ENCODE results near the gene ASXL2.
A peak's percentile ranks its signal among the peaks of the same experiment; 100 is the strongest.
"Not testable (repeated sequence)": the region's sequence is repeated elsewhere in the genome, so short reads cannot be mapped to it uniquely, and the experiment has no call there.

The ASXL2 gene

DNA sequence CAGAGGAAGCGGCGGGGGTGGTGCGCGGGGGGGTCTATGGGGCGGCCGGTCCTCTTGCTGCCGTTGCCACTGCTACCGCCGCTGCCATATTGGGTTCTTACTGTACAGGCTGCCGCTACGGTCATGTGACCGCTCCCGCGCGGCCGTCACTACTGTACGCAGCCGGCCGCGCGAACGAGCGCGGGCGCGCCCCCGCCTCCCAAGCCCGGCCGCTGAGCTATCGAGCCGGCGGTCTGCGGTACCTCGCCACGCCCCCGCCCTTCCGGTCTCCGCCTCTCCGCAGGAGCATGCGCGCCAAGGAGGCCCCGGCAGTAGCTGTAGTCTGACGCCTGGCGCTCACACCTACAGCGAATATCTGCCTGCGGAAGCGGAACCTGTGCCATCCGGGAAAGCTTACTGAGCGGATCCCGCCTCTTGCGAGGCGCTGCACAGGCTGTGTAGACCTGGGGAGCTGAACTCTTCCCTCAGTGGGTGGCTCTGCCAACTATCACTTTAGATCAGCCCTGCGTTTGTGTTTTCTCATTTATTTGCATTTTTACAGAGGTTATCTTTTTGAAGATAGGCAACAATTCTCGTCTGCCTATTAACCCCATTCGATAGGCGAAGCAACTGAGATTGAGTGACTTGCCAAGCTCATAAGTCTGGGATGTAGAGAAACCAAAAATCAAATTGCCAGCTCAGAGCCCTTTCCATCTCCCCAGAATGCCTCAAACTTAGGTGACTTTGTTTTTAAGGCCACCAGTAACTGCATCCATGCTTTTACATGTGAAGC is at the start of gene ASXL2:
Gene ASXL2 (minus strand): TSS at position 127 of the 772 bp plus-strand sequence. CDS start 265 bp downstream, outside the sequence.
- DNase-seq, result peak; percentile 97

- no peak for DNase-seq
These were observed 48.9 kb upstream of the ASXL2 start for GRCh38 chr2:25926984-25927756.

GRCh38 chr2:25922501-25922900 is 44.2 kb upstream of the ASXL2 start:
- DNase-seq, result no peak

GRCh38 chr2:25920786-25921415 is 42.6 kb upstream of the ASXL2 start:
- no peak for DNase-seq

DNA sequence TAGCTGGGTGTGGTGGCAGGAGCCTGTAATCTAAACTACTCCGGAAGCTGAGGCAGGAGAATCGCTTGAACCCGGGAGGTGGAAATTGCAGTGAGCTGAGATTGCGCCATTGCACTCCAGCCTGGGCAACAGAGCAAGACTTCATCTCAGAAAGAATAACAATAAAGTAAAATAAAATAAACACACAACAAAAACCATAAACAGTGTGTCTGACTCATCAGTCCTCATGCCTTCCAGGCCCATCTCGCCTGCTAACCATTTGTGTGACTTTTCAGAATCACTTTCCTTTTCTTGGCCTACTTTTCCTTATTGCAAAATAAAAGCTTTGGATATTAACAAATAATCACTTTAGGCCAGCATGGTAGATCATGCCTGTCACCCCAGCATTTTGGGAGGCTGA is 42.0 kb upstream of the ASXL2 start:
- DNase-seq, result no peak

DNA sequence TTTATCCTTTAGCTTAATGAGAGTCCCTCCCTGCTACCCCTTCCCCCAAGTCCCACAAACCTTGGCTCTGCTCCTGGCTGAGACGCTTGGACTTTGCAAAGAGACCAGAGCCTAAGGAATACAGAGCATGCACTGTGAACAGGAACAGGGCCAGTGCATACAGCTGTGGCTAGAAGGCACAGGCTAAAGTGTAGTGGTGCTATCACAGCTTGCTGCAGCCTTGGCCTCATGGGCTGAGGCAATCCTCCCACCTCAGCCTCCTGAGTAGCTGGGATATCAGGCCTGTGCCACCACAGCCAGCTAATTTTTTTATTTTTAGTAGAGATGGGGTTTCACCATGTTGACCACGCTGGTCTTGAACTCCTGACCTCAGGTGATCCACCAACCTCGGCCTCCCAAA is 39.5 kb upstream of the ASXL2 start:
- no peak for DNase-seq

- DNase-seq, result not testable (repeated sequence)
These were observed 39.1 kb upstream of the ASXL2 start for GRCh38 chr2:25917411-25917810.

- DNase-seq, result not testable (repeated sequence)
These were observed 37.9 kb upstream of the ASXL2 start for GRCh38 chr2:25915944-25916772.

DNA sequence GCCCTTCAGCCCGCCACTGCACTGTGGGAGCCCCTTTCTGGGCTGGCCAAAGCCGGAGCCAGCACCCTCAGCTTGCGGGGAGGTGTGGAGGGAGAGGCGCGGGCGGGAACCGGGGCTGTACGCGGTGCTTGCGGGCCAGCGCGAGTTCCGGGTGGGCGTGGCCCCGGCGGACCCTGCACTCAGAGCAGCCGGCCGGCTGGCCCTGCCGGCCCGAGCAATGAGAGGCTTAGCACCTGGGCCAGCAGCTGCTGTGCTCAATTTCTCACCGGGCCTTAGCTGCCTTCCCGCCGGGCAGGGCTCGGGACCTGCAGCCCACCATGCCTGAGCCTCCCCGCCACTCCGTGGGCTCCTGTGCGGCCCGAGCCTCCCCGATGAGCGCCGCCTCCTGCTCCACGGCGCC is 37.1 kb upstream of the ASXL2 start:
- DNase-seq, result not testable (repeated sequence)

DNA sequence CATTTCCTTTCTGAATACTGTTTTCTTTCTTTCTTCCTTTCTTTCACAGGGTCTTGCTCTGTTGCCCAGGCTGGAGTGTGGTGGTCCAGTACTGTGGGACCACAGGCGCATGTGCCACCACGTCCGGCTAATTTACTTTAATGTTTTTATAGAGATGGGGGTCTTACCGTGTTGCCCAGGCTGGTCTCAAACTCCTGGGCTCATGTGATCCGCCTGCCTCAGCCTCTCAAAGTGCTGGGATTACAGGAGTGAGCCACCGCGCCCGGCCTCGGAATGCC is 35.3 kb upstream of the ASXL2 start:
- DNase-seq, result not testable (repeated sequence)

- DNase-seq, result peak; percentile 77
These were observed 34.8 kb upstream of the ASXL2 start for GRCh38 chr2:25912851-25913695.

GRCh38 chr2:25909574-25909973 is 31.3 kb upstream of the ASXL2 start:
- not testable (repeated sequence) for DNase-seq

DNA sequence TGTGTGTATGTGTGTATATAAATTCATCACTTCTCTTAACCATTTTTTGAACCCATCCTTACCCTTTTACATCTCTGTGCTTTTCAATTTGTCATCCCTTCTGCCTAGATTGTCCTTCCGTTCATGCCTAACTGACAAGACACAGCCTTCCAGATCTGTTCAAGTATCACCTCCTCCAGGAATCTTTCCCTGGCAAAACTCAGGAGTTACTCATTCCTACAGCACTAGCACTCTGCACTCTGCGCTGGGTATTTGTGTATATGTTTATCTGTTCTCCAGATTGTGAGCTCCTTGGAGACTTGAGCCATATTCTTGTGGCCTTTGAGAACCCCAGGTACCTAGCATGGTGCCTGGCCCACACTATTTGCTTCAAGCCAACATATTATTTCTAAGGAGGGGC is 26.8 kb upstream of the ASXL2 start:
- no peak for DNase-seq

GRCh38 chr2:25903216-25903776 is 25.0 kb upstream of the ASXL2 start:
- DNase-seq, result no peak

- no peak for DNase-seq
These were observed 21.2 kb upstream of the ASXL2 start for GRCh38 chr2:25899404-25899970.

- DNase-seq, result no peak
These were observed 19.2 kb upstream of the ASXL2 start for GRCh38 chr2:25897506-25897905.

- DNase-seq, result not testable (repeated sequence)
These were observed 18.0 kb upstream of the ASXL2 start for GRCh38 chr2:25896308-25896707.

- no peak for DNase-seq
These were observed 17.3 kb upstream of the ASXL2 start for GRCh38 chr2:25895610-25896009.

DNA sequence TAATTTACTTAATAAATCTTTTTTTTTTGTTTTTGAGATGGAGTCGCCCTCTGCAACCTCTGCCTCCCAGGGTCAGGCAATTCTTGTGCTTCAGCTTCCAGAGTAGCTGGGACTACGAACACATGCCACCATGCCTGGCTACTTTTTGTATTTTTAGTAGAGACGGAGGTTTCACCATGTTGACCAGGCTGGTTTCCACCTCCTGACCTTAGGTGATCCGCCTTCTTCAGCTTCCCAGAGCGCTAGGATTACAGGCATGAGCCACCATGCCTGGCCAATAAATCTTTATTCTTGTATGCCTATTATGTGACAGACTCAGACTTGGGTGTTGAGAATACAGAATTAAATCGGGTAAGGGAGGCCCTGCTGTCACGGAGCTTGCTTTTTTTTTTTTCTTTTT is 16.7 kb upstream of the ASXL2 start:
- no peak for DNase-seq

DNA sequence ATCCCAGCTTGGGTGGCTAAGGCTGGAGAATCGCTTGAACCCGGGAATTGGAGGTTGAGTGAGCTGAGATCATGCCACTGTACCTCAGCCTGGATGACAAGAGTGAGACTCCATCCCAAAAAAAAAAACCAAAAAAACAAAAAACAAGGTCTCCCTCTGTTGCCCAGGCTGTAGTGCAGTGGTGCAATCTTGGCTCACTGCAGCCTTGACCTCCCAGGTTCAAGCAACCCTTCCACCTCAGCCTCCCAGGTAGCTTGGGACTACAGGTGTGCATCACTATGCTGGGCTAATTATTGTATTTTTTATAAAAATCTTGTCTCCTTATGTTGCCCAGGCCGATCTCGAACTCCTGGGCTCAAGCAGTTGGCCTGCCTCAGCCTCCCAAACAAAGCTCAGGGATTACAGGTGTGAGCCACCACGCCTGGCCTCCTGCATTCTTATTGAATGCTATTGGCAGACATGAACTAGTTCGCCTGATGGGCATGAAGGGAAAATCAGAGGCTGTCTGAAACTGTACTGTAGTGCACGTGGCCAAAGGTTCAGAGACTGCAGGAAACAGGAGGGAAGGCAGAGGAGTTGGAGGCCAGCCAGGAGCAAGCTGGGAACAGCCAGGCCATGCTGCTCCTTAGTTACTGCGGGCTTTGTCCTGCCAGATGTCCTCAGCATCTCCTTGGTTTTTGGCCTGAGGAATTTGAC is 16.0 kb upstream of the ASXL2 start:
- no peak for DNase-seq

- DNase-seq, result no peak
These were observed 13.4 kb upstream of the ASXL2 start for GRCh38 chr2:25891672-25892071.

Measured in NCI-H1436 (cell line).